Neural progenitor cell (in vitro differentiated cells): Measurements from ENCODE around the gene HUWE1.

Experiments
- CTCF ChIP-seq: fragments of 200-600 bp; sonication (generic); IDR thresholded peaks from 2 replicates; pipeline ENCODE4 v1.5.1; 2017; ENCODE audit warnings: antibody characterized with exemption, mild to moderate bottlenecking
- EZH2 ChIP-seq: fragments of 200-600 bp; sonication (generic); IDR thresholded peaks from 2 replicates; pipeline ENCODE4 v1.6.1; 2017; ENCODE audit warnings: antibody characterized with exemption, mild to moderate bottlenecking, moderate library complexity
- EZH2phosphoT487 ChIP-seq: fragments of 200-600 bp; sonication (generic); IDR thresholded peaks from 2 replicates; pipeline ENCODE4 v1.6.1; 2017; ENCODE audit warnings: antibody characterized with exemption

GRCh38 chrX:53644751-53645150 lies 41.8 kb downstream of the HUWE1 start:
- TF ChIP-seq CTCF, result no peak
- no peak for TF ChIP-seq EZH2
- TF ChIP-seq EZH2phosphoT487, result no peak
